Ecto neural progenitor cell (in vitro differentiated cells): ENCODE results near the gene RRAGC.

Experiments
- DNase-seq: peaks from one replicate; pipeline ENCODE4 v3.0.0-alpha.2; 2018; ENCODE audit warnings: low spot score

Gene RRAGC

GRCh38 chr1:38859561-38860453 lies at the start of gene RRAGC:
Gene RRAGC (minus strand): TSS chr1:38859772. CDS start chr1:38859646, 126 bp downstream.
- peak; percentile 99 for DNase-seq

- DNase-seq = no peak
Measured at GRCh38 chr1:38908821-38909220, 49.2 kb upstream of the RRAGC start.

- no peak for DNase-seq
Measured at GRCh38 chr1:38905985-38906384, 46.4 kb upstream of the RRAGC start.

- DNase-seq = no peak
Measured at GRCh38 chr1:38899560-38899959, 40.0 kb upstream of the RRAGC start.

- no peak for DNase-seq
Measured at GRCh38 chr1:38898653-38899230, 39.2 kb upstream of the RRAGC start.

GRCh38 chr1:38896169-38896568 lies 36.6 kb upstream of the RRAGC start:
- DNase-seq = no peak

GRCh38 chr1:38892976-38893375 lies 33.4 kb upstream of the RRAGC start:
- no peak for DNase-seq

GRCh38 chr1:38891753-38892152 lies 32.2 kb upstream of the RRAGC start:
- DNase-seq = no peak

- no peak for DNase-seq
Measured at GRCh38 chr1:38889589-38889988, 30.0 kb upstream of the RRAGC start.

- no peak for DNase-seq
Measured at GRCh38 chr1:38888423-38889333, 29.1 kb upstream of the RRAGC start.

- no peak for DNase-seq
Measured at GRCh38 chr1:38885092-38885491, 25.5 kb upstream of the RRAGC start.

GRCh38 chr1:38881487-38881886 lies 21.9 kb upstream of the RRAGC start, which contains the start of gene GJA9:
Gene GJA9 (minus strand): TSS chr1:38881587. CDS start chr1:38876098, 5,489 bp downstream.
- no peak for DNase-seq

GRCh38 chr1:38875811-38876210 lies 16.2 kb upstream of the RRAGC start:
- DNase-seq = no peak

- DNase-seq = peak; percentile 98
Measured at GRCh38 chr1:38873027-38873969, 13.7 kb upstream of the RRAGC start, which contains the start of gene MYCBP. Gene MYCBP (minus strand): TSS chr1:38873348. CDS start chr1:38873305, 43 bp downstream.

GRCh38 chr1:38872401-38873026 lies 12.9 kb upstream of the RRAGC start:
- no peak for DNase-seq

GRCh38 chr1:38870996-38871395 lies 11.4 kb upstream of the RRAGC start:
- no peak for DNase-seq

- DNase-seq = no peak
Measured at GRCh38 chr1:38867208-38867607, 7.6 kb upstream of the RRAGC start.

- no peak for DNase-seq
Measured at GRCh38 chr1:38865112-38865715, 5.6 kb upstream of the RRAGC start.

GRCh38 chr1:38860454-38860795 lies 853 bp upstream of the RRAGC start:
- DNase-seq = no peak

GRCh38 chr1:38858833-38859560 lies 575 bp downstream of the RRAGC start:
- no peak for DNase-seq
